ENCODE data around the gene DYSF. TPM values are rescaled to one million over a fixed set of nuclear protein-coding genes. Genes with fewer than 3 reads are reported as not detected.

DYSF gene
- total RNA-seq, 2 experiments from 2014 or later = not detected

- Histone ChIP-seq H3K36me3 (ENCODE audit: insufficient read depth, low read length) (no peaks in the 10 kb centered on the region), H3K4me2 (ENCODE audit: low read length) (no peak overlapping the region), H3K9me3 (ENCODE audit: low read length) (no peaks in the 10 kb centered on the region), H3K9me2 (ENCODE audit: insufficient read depth, low read length) (no peaks in the 10 kb centered on the region), H3K27ac (ENCODE audit: low read depth, low read length, poor library complexity, severe bottlenecking) (no peak overlapping the region), H3K4me1 (ENCODE audit: insufficient read depth, low read length, poor library complexity, severe bottlenecking) (no peaks in the 10 kb centered on the region), H3K4me3 (ENCODE audit: low read depth, low read length, poor library complexity, severe bottlenecking) (no peak overlapping the region), H4K20me1 (ENCODE audit: insufficient read depth, low read length) (no peaks in the 10 kb centered on the region), H3K79me2 (ENCODE audit: insufficient read depth, low read depth, low read length) (no peaks in the 10 kb centered on the region), H2AFZ (ENCODE audit: low read length) (no peak overlapping the region)
- ChIA-PET POLR2A (interaction anchor here (0.6 kb wide), 1 partner anchor 192 kb away, joined by 3 read pairs; no protein-coding TSS in a partner anchor), CTCF (ENCODE audit: unreplicated experiment) (no interaction called here)
- intact Hi-C loops (cut with micrococcal nuclease; ENCODE audit: unreplicated experiment) = no loop called here
- no peak for DNase-seq (ENCODE audit: low spot score)
- no TSS peak for BruUV-seq (replicated peaks)
- no peak for TF ChIP-seq CTCF (conservative IDR thresholded peaks at IDR 0.05; ENCODE audit: low read length)
- no peak for TF ChIP-seq EZH2phosphoT487 (IDR thresholded peaks at IDR 0.05; ENCODE audit: borderline replicate concordance, low read depth, low read length)
These were observed 210.8 kb downstream of the DYSF start for GRCh38 chr2:71664161-71664560.

- TF ChIP-seq EZH2phosphoT487 (IDR thresholded peaks at IDR 0.05; ENCODE audit: borderline replicate concordance, low read depth, low read length) (no peak), CTCF (conservative IDR thresholded peaks at IDR 0.05; ENCODE audit: low read length) (no peak)
- BruUV-seq (replicated peaks) = no TSS peak
- Histone ChIP-seq H2AFZ (ENCODE audit: low read length) (no peak overlapping the region), H3K9me3 (ENCODE audit: low read length) (no peaks in the 10 kb centered on the region), H3K4me2 (ENCODE audit: low read length) (no peak overlapping the region), H3K4me3 (ENCODE audit: low read depth, low read length, poor library complexity, severe bottlenecking) (no peak overlapping the region), H3K9me2 (ENCODE audit: insufficient read depth, low read length) (no peaks in the 10 kb centered on the region), H3K36me3 (ENCODE audit: insufficient read depth, low read length) (no peaks in the 10 kb centered on the region), H3K27ac (ENCODE audit: low read depth, low read length, poor library complexity, severe bottlenecking) (no peak overlapping the region), H4K20me1 (ENCODE audit: insufficient read depth, low read length) (no peaks in the 10 kb centered on the region), H3K4me1 (ENCODE audit: insufficient read depth, low read length, poor library complexity, severe bottlenecking) (no peaks in the 10 kb centered on the region), H3K79me2 (ENCODE audit: insufficient read depth, low read depth, low read length) (no peaks in the 10 kb centered on the region)
- ChIA-PET CTCF (ENCODE audit: unreplicated experiment) (no interaction called here), POLR2A (no interaction called here)
- intact Hi-C loops (cut with micrococcal nuclease; ENCODE audit: unreplicated experiment) = no loop called here
- no peak for DNase-seq (ENCODE audit: low spot score)
These were observed 212.1 kb downstream of the DYSF start for GRCh38 chr2:71665168-71666093.

GRCh38 chr2:71666094-71666474 lies 212.7 kb downstream of the DYSF start:
- no peak overlapping the region for H3K27ac ChIP-seq (ENCODE audit: low read depth, low read length, poor library complexity, severe bottlenecking)
- no peak overlapping the region for H3K4me2 ChIP-seq (ENCODE audit: low read length)
- ChIA-PET CTCF (ENCODE audit: unreplicated experiment) (no interaction called here), POLR2A (no interaction called here)
- no peaks in the 10 kb centered on the region for H3K9me2 ChIP-seq (ENCODE audit: insufficient read depth, low read length)
- no peaks in the 10 kb centered on the region for H3K36me3 ChIP-seq (ENCODE audit: insufficient read depth, low read length)
- no peak for DNase-seq (ENCODE audit: low spot score)
- no TSS peak for BruUV-seq (replicated peaks)
- no peaks in the 10 kb centered on the region for H3K4me1 ChIP-seq (ENCODE audit: insufficient read depth, low read length, poor library complexity, severe bottlenecking)
- intact Hi-C loops (cut with micrococcal nuclease; ENCODE audit: unreplicated experiment) = no loop called here
- H3K9me3 ChIP-seq (ENCODE audit: low read length) = no peaks in the 10 kb centered on the region
- H4K20me1 ChIP-seq (ENCODE audit: insufficient read depth, low read length) = no peaks in the 10 kb centered on the region
- no peak for TF ChIP-seq EZH2phosphoT487 (IDR thresholded peaks at IDR 0.05; ENCODE audit: borderline replicate concordance, low read depth, low read length)
- no peak for TF ChIP-seq CTCF (conservative IDR thresholded peaks at IDR 0.05; ENCODE audit: low read length)
- no peaks in the 10 kb centered on the region for H3K79me2 ChIP-seq (ENCODE audit: insufficient read depth, low read depth, low read length)
- H2AFZ ChIP-seq (ENCODE audit: low read length) = no peak overlapping the region
- H3K4me3 ChIP-seq (ENCODE audit: low read depth, low read length, poor library complexity, severe bottlenecking) = no peak overlapping the region
